HepG2 (cell line): Measurements from ENCODE around the gene OR52N4. TPM values are rescaled to one million over a fixed set of nuclear protein-coding genes. Genes with fewer than 3 reads are reported as not detected.

ENCODE experiments used
- ATAC-seq: fragments of 200-7000 bp; cut with Tn5 transposase; 3 replicates; pipeline ENCODE4 v1.9.1; 2020; ENCODE audit warnings: mild to moderate bottlenecking, moderate library complexity
- BruUV-seq: library from RNA; stranded (reverse); fragments of 400-500 nt; replicated peaks from 2 replicates; lab custom pipeline; 2021; lab: Mats Ljungman, UMichigan
- CTCF ChIA-PET: fragments of 300-600 bp; formaldehyde crosslinking; extraction: SDS; loops from one replicate; lab custom pipeline; 2021; ENCODE audit warnings: low total read pairs, inconsistent platforms, low intra/inter-chr PET ratio; lab: Yijun Ruan, JAX
- POLR2A ChIA-PET: fragments of 350-600 bp; sonication (Branson Sonifier 250); formaldehyde crosslinking; loops from one replicate; lab custom pipeline; 2020; ENCODE audit warnings: antibody characterized with exemption, inconsistent platforms; lab: Yijun Ruan, JAX
- DNase-seq: peaks from one replicate; pipeline ENCODE4 v3.0.0-alpha.2; 2015; ENCODE audit warnings: low spot score
- FAIRE-seq: peaks from 3 replicates; lab custom pipeline; 2011; peaks lifted over from hg19 to GRCh38; lab: Jason Lieb, UNC
- H2AFZ ChIP-seq: one replicate; pipeline ENCODE4 v1.6.1; 2011; ENCODE audit warnings: low read length, inconsistent platforms
- H3K27ac ChIP-seq: fragments of 300-600 bp; 3 replicates; pipeline ENCODE4 v1.8.0; 2011; ENCODE audit warnings: mixed run types, mild to moderate bottlenecking, mixed read lengths, low read length, inconsistent platforms; ENCODE audit not compliant: insufficient read depth; ENCODE audit errors: extremely low read length
- H3K27me3 ChIP-seq, 2 experiments: fragments of 200-600 bp in 1 of 2; 2 replicates in 1 of 2; 3 replicates in 1 of 2; pipeline versions ENCODE4 v1.6.0 to v1.8.0; 2011; ENCODE audit warnings: low read length in 2 of 2, mild to moderate bottlenecking in 2 of 2, moderate library complexity in 2 of 2, inconsistent platforms in 1 of 2; ENCODE audit not compliant: insufficient read depth in 2 of 2, control insufficient read depth in 1 of 2
- H3K36me3 ChIP-seq, 2 experiments: fragments of 200-600 bp in 1 of 2; replicated peaks in 1 of 2; 2 replicates in 1 of 2; 3 replicates in 1 of 2; pipeline versions ENCODE4 v1.5.1 to v1.8.0; 2011; ENCODE audit warnings: low read length in 2 of 2, inconsistent platforms in 1 of 2; ENCODE audit not compliant: insufficient read depth in 2 of 2, control insufficient read depth in 1 of 2
- H3K4me1 ChIP-seq: 2 replicates; pipeline ENCODE4 v1.5.1; 2012; ENCODE audit warnings: low read length, inconsistent platforms; ENCODE audit not compliant: insufficient read depth
- H3K4me2 ChIP-seq: 2 replicates; pipeline ENCODE4 v1.6.0; 2011; ENCODE audit warnings: low read depth, low read length, inconsistent platforms
- H3K4me3 ChIP-seq, 3 experiments: fragments of 200-600 bp in 1 of 3; sonication (generic), shearing (Covaris generic) in 1 of 3; replicated peaks in 1 of 3; 2 replicates each; pipeline ENCODE4 v1.5.1; 2011 to 2016; ENCODE audit warnings: low read length in 3 of 3, inconsistent platforms in 2 of 3, low read depth in 2 of 3, mild to moderate bottlenecking in 2 of 3, control low read depth in 1 of 3, mixed read lengths in 1 of 3; ENCODE audit not compliant: insufficient read depth in 1 of 3
- H3K79me2 ChIP-seq: one replicate; pipeline ENCODE4 v1.6.1; 2011; ENCODE audit warnings: low read length, inconsistent platforms; ENCODE audit not compliant: insufficient read depth
- H3K9ac ChIP-seq: 2 replicates; pipeline ENCODE4 v1.6.0; 2011; ENCODE audit warnings: mild to moderate bottlenecking, low read depth, low read length, inconsistent platforms; ENCODE audit not compliant: insufficient read depth
- H3K9me3 ChIP-seq: 2 replicates; pipeline ENCODE4 v1.5.1; 2012; ENCODE audit warnings: mild to moderate bottlenecking, low read length
- H4K20me1 ChIP-seq: 2 replicates; pipeline ENCODE4 v1.6.0; 2011; ENCODE audit warnings: inconsistent platforms, mild to moderate bottlenecking, low read length, moderate library complexity; ENCODE audit not compliant: insufficient read depth
- CCDC6 ChIP-seq: sonication (generic); formaldehyde crosslinking; IDR thresholded peaks from 2 replicates; pipeline ENCODE4 v1.8.1; 2022; ENCODE audit warnings: mild to moderate bottlenecking, missing genetic modification reagents, moderate library complexity
- ELF4 ChIP-seq: sonication (generic); formaldehyde crosslinking; IDR thresholded peaks from 2 replicates; pipeline ENCODE4 v1.5.0; 2020; ENCODE audit warnings: missing genetic modification reagents, mild to moderate bottlenecking, moderate library complexity, borderline replicate concordance
- FOXA1 ChIP-seq, 2 experiments: fragments of 450-650 bp in 1 of 2; sonication (generic) in 1 of 2; formaldehyde crosslinking in 1 of 2; IDR thresholded peaks; 2 replicates each; pipeline versions ENCODE4 v1.4.0 to v1.6.1; 2016 to 2020; ENCODE audit warnings: missing genetic modification reagents in 1 of 2
- JUNB ChIP-seq: sonication (generic); formaldehyde crosslinking; IDR thresholded peaks from 2 replicates; pipeline ENCODE4 v1.8.0; 2022; ENCODE audit warnings: missing genetic modification reagents, mild to moderate bottlenecking, borderline replicate concordance
- KLF11 ChIP-seq: IDR thresholded peaks from 2 replicates; pipeline ENCODE4 v1.6.1; 2016; ENCODE audit warnings: missing compliant biosample characterization
- MLLT10 ChIP-seq: sonication (generic); formaldehyde crosslinking; IDR thresholded peaks from 2 replicates; pipeline ENCODE4 v1.4.0; 2020; ENCODE audit warnings: missing genetic modification reagents
- PCBP1 ChIP-seq: fragments of 200-400 bp; formaldehyde crosslinking; IDR thresholded peaks from 2 replicates; pipeline ENCODE4 v1.6.1; 2017; ENCODE audit warnings: mild to moderate bottlenecking, low read depth, low read length, borderline replicate concordance
- POLR2AphosphoS5 ChIP-seq: IDR thresholded peaks from 2 replicates; pipeline ENCODE4 v1.6.1; 2012; ENCODE audit warnings: low read depth, low read length
- SMARCE1 ChIP-seq: fragments of 450-650 bp; IDR thresholded peaks from 2 replicates; pipeline ENCODE4 v1.6.1; 2017; ENCODE audit warnings: borderline replicate concordance
- SOX13 ChIP-seq, 3 experiments: fragments of 450-650 bp in 1 of 3; sonication (generic) in 1 of 3; formaldehyde crosslinking in 1 of 3; IDR thresholded peaks in 2 of 3; conservative IDR thresholded peaks in 1 of 3; 2 replicates each; pipeline versions ENCODE4 v1.5.0 to v1.6.1; 2016 to 2020; ENCODE audit warnings: antibody characterized with exemption in 1 of 3, mild to moderate bottlenecking in 1 of 3, missing compliant biosample characterization in 1 of 3, missing genetic modification reagents in 1 of 3, moderate library complexity in 1 of 3
- TARDBP ChIP-seq: sonication (generic); formaldehyde crosslinking; IDR thresholded peaks from 2 replicates; pipeline ENCODE4 v1.8.0; 2022; ENCODE audit warnings: mild to moderate bottlenecking, missing genetic modification reagents
- ZBTB42 ChIP-seq: sonication (generic); formaldehyde crosslinking; IDR thresholded peaks from 2 replicates; pipeline ENCODE4 v1.5.0; 2020; ENCODE audit warnings: mild to moderate bottlenecking, missing genetic modification reagents
- ZNF282 ChIP-seq: fragments of 450-650 bp; IDR thresholded peaks from 2 replicates; pipeline ENCODE4 v1.6.1; 2018; ENCODE audit not compliant: partially characterized antibody
- ZNF296 ChIP-seq: sonication (generic); formaldehyde crosslinking; conservative IDR thresholded peaks from 2 replicates; pipeline ENCODE4 v1.5.0; 2020; ENCODE audit warnings: mild to moderate bottlenecking, missing genetic modification reagents
- ZNF34 ChIP-seq: sonication (generic); formaldehyde crosslinking; IDR thresholded peaks from 2 replicates; pipeline ENCODE4 v1.4.0; 2020; ENCODE audit warnings: mild to moderate bottlenecking, missing genetic modification reagents, borderline replicate concordance
- ZNF496 ChIP-seq: sonication (generic); formaldehyde crosslinking; IDR thresholded peaks from 2 replicates; pipeline ENCODE4 v1.8.1; 2023; ENCODE audit warnings: mild to moderate bottlenecking, moderate library complexity, missing genetic modification reagents; ENCODE audit not compliant: insufficient replicate concordance
- ZNF766 ChIP-seq: sonication (generic); formaldehyde crosslinking; IDR thresholded peaks from 2 replicates; pipeline ENCODE4 v1.5.0; 2020; ENCODE audit warnings: missing genetic modification reagents, borderline replicate concordance
- WGBS: methylation state at CpG from one replicate; pipeline ENCODE4 v1.1.6; 2017; ENCODE audit warnings: low lambda C conversion rate; 5-methylcytosine and 5-hydroxymethylcytosine counted together
- in situ Hi-C: cut with HindIII; loops from 2 replicates; pipeline ENCODE4 v1.10.0; 2017; ENCODE audit warnings: low pct_unique_long_range_greater_than_20kb; ENCODE audit not compliant: extremely low pct_ligation_motif_present
- intact Hi-C: fragments of 100-400 bp; cut with micrococcal nuclease; formaldehyde crosslinking; loops from one replicate; pipeline ENCODE4 v1.10.0; 2022; ENCODE audit not compliant: unreplicated experiment
- polyA plus RNA-seq, 8 experiments: library from polyadenylated mRNA; depleted of rRNA in 3 of 8; stranded (reverse) in 7 of 8; unstranded in 1 of 8; fragments of >200 nt; fragmentation: Illumina TruSeq in 4 of 8; extraction: Trizol in 4 of 8; gene quantifications; 2 replicates each; pipeline versions ENCODE4 v1.2.1 to v1.2.3, GENCODE V29; 2011 to 2016; ENCODE audit warnings: low read depth in 4 of 8, missing spikeins in 1 of 8, mixed read lengths in 1 of 8; ENCODE audit not compliant: insufficient read depth in 1 of 8
- total RNA-seq, 5 experiments: library from RNA; depleted of rRNA; stranded (reverse); fragments of >200 nt; fragmentation: Illumina TruSeq; extraction: Trizol; gene quantifications; 2 replicates each; pipeline ENCODE4 v1.2.3, GENCODE V29; 2016; ENCODE audit warnings: low read depth in 1 of 5
- TF ChIP-seq, protein P1 (sequence below): IDR thresholded peaks from 2 replicates; pipeline ENCODE4 v1.6.1; 2016; ENCODE audit warnings: missing biosample characterization, missing genetic modification reagents, low read depth
- TF ChIP-seq, protein P2 (sequence below): sonication (generic); formaldehyde crosslinking; IDR thresholded peaks from 2 replicates; pipeline ENCODE4 v1.5.0; 2020; ENCODE audit warnings: mild to moderate bottlenecking, missing genetic modification reagents
- TF ChIP-seq, protein P3 (sequence below): sonication (generic); formaldehyde crosslinking; IDR thresholded peaks from 2 replicates; pipeline ENCODE4 v1.4.0; 2020; ENCODE audit warnings: mild to moderate bottlenecking, missing genetic modification reagents

Gene OR52N4
- total and polyA plus RNA-seq, 2 of the 13 experiments (the other 11 are each of a cell fraction or from before 2014, with no cell fraction given): 0.09 to 0.30 TPM

DNA sequence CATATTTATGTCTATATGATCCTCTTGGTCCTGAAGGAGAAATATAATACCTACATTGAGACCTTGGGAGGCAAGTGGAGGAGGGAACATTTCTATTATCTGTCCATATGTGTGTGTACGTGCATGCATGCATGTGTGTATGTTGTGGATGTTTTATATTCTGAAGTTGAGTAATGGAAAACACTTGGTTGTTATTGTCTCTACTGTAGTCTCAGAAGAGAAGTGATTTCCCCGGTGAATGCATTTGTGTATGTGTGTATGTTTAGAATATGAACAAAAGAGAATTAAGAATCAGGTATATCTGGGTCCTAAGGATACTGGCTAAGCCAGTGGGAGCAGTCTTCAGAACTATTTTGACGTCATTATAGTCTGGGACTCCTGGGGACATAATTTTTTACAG, 37.1 kb downstream of the OR52N4 start, which contains the start of gene OR52N1 (continued):
- TF ChIP-seq SOX13 (IDR thresholded peaks at IDR 0.05) (no peak), SOX13 (CRISPR knock-in tag; conservative IDR thresholded peaks at IDR 0.05 in 1 of 2, IDR thresholded peaks at IDR 0.05 in 1 of 2) (no peak), ZBTB42 (CRISPR knock-in tag) (no peak), ZNF766 (no peak), JUNB (no peak), TARDBP (CRISPR knock-in tag) (no peak)
- TF ChIP-seq, protein P1, sequence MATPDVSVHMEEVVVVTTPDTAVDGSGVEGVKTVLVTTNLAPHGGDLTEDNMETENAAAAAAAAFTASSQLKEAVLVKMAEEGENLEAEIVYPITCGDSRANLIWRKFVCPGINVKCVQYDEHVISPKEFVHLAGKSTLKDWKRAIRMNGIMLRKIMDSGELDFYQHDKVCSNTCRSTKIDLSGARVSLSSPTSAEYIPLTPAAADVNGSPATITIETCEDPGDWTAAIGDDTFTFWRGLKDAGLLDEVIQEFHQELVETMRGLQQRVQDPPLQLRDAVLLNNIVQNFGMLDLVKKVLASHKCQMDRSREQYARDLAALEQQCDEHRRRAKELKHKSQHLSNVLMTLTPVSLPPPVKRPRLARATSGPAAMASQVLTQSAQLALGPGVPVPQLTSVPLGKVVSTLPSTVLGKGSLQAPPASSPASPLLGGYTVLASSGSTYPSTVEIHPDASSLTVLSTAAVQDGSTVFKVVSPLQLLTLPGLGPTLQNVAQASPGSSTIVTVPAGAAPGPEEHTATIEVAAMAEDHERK (CRISPR knock-in tag): no peak

DNA sequence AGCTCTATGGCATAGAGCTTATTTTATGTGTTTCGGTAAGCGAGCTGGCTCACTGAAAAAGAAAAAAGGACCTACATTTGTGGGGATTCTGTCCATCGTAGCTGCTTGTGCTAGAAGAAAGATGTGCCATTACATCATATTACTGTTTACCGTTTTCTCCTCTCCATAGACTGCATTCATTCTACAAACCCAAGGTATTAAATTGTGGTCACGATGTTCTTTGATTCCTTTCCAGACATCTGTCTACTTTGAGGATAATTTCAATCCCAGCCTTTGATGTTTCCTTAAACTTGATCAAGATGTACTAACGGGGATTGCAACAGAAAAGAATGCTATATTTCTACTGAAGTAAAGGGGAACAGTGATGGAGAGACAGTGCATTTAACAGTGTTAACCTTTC, 42.5 kb downstream of the OR52N4 start:
- Histone ChIP-seq H3K9ac (no peak overlapping the region), H4K20me1 (no peaks in the 10 kb centered on the region), H3K9me3 (no peaks in the 10 kb centered on the region), H2AFZ (no peak overlapping the region), H3K4me1 (no peaks in the 10 kb centered on the region), H3K36me3 (no peaks in the 10 kb centered on the region), H3K27me3 (no peaks in the 10 kb centered on the region), H3K4me3 (no peak overlapping the region), H3K4me2 (no peak overlapping the region), H3K79me2 (no peaks in the 10 kb centered on the region), H3K27ac (no peak overlapping the region)
- DNase-seq (no peak), ATAC-seq (no peak), FAIRE-seq (no peak)
- POLR2A ChIA-PET: no interaction called here
- CTCF ChIA-PET: no interaction called here
- intact Hi-C loops (no loop called here), in situ Hi-C loops (no loop called here)
- no TSS peak for BruUV-seq
- 14% methylated on average over 6 of the region's 6 CpGs for WGBS
- no peak for TF ChIP-seq FOXA1 (IDR thresholded peaks at IDR 0.05)
- no peak for TF ChIP-seq FOXA1 (CRISPR knock-in tag; IDR thresholded peaks at IDR 0.05)
- TF ChIP-seq, protein P2, sequence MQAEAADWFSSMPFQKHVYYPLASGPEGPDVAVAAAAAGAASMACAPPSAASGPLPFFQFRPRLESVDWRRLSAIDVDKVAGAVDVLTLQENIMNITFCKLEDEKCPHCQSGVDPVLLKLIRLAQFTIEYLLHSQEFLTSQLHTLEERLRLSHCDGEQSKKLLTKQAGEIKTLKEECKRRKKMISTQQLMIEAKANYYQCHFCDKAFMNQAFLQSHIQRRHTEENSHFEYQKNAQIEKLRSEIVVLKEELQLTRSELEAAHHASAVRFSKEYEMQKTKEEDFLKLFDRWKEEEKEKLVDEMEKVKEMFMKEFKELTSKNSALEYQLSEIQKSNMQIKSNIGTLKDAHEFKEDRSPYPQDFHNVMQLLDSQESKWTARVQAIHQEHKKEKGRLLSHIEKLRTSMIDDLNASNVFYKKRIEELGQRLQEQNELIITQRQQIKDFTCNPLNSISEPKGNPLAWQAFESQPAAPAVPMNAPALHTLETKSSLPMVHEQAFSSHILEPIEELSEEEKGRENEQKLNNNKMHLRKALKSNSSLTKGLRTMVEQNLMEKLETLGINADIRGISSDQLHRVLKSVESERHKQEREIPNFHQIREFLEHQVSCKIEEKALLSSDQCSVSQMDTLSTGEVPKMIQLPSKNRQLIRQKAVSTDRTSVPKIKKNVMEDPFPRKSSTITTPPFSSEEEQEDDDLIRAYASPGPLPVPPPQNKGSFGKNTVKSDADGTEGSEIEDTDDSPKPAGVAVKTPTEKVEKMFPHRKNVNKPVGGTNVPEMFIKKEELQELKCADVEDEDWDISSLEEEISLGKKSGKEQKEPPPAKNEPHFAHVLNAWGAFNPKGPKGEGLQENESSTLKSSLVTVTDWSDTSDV (CRISPR knock-in tag): no peak
- TF ChIP-seq KLF11 (CRISPR knock-in tag): no peak
- no peak for TF ChIP-seq ZNF282
- no peak for TF ChIP-seq ZNF34 (CRISPR knock-in tag)
- no peak for TF ChIP-seq PCBP1
- no peak for TF ChIP-seq SMARCE1
- no peak for TF ChIP-seq ZNF496 (CRISPR knock-in tag)
- no peak for TF ChIP-seq MLLT10 (CRISPR knock-in tag)
- TF ChIP-seq ZNF296: no peak
- TF ChIP-seq ELF4 (CRISPR knock-in tag): no peak
- TF ChIP-seq POLR2AphosphoS5: no peak
- TF ChIP-seq CCDC6: no peak
- TF ChIP-seq, protein P3, sequence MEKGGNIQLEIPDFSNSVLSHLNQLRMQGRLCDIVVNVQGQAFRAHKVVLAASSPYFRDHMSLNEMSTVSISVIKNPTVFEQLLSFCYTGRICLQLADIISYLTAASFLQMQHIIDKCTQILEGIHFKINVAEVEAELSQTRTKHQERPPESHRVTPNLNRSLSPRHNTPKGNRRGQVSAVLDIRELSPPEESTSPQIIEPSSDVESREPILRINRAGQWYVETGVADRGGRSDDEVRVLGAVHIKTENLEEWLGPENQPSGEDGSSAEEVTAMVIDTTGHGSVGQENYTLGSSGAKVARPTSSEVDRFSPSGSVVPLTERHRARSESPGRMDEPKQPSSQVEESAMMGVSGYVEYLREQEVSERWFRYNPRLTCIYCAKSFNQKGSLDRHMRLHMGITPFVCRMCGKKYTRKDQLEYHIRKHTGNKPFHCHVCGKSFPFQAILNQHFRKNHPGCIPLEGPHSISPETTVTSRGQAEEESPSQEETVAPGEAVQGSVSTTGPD: no peak
